IMR-90 (cell line): ENCODE data around the gene IGF2R.

Source experiments
- CTCF ChIP-seq: conservative IDR thresholded peaks from 2 replicates; pipeline ENCODE4 v1.5.1; 2012; ENCODE audit warnings: mild to moderate bottlenecking, low read depth, low read length, improper control_type of control experiment
- POLR2A ChIP-seq: IDR thresholded peaks from 2 replicates; pipeline ENCODE4 v1.6.1; 2012; ENCODE audit warnings: mild to moderate bottlenecking, low read depth, low read length
- RAD21 ChIP-seq: IDR thresholded peaks from 2 replicates; pipeline ENCODE4 v1.6.1; 2012; ENCODE audit warnings: low read length, improper control_type of control experiment

- TF ChIP-seq RAD21 (no peak), CTCF (no peak), POLR2A (no peak)
Observed at GRCh38 chr6:159998538-159998937, 29.7 kb downstream of the IGF2R start.
